ENCODE measurements around the gene HNRNPA2B1.
"Not testable (repeated sequence)": the region's sequence is repeated elsewhere in the genome, so short reads cannot be mapped to it uniquely, and the experiment has no call there.

Gene HNRNPA2B1

GRCh38 chr7:26168458-26169023, 32.0 kb downstream of the HNRNPA2B1 start:
- in situ Hi-C loops (cut with MboI; ENCODE audit: low sequenced_read_pairs) = no loop called here

GRCh38 chr7:26167303-26167934, 33.1 kb downstream of the HNRNPA2B1 start:
- in situ Hi-C loops (cut with MboI; ENCODE audit: low sequenced_read_pairs) = no loop called here

GRCh38 chr7:26166684-26167266, 33.8 kb downstream of the HNRNPA2B1 start:
- in situ Hi-C loops (cut with MboI; ENCODE audit: low sequenced_read_pairs) = no loop called here

- in situ Hi-C loops (cut with MboI; ENCODE audit: low sequenced_read_pairs) = no loop called here
These were observed 34.4 kb downstream of the HNRNPA2B1 start for GRCh38 chr7:26165950-26166683.

- in situ Hi-C loops (cut with MboI; ENCODE audit: low sequenced_read_pairs) = not testable (repeated sequence)
These were observed 36.7 kb downstream of the HNRNPA2B1 start for GRCh38 chr7:26163804-26164203.

- in situ Hi-C loops (cut with MboI; ENCODE audit: low sequenced_read_pairs) = no loop called here
These were observed 38.1 kb downstream of the HNRNPA2B1 start for GRCh38 chr7:26162431-26162830.

- in situ Hi-C loops (cut with MboI; ENCODE audit: low sequenced_read_pairs) = no loop called here
These were observed 39.6 kb downstream of the HNRNPA2B1 start for GRCh38 chr7:26160896-26161295.

- in situ Hi-C loops (cut with MboI; ENCODE audit: low sequenced_read_pairs) = no loop called here
These were observed 41.3 kb downstream of the HNRNPA2B1 start for GRCh38 chr7:26159243-26159642.

GRCh38 chr7:26157520-26158105, 42.9 kb downstream of the HNRNPA2B1 start:
- in situ Hi-C loops (cut with MboI; ENCODE audit: low sequenced_read_pairs) = no loop called here

- in situ Hi-C loops (cut with MboI; ENCODE audit: low sequenced_read_pairs) = no loop called here
These were observed 43.8 kb downstream of the HNRNPA2B1 start for GRCh38 chr7:26156451-26157420.

- in situ Hi-C loops (cut with MboI; ENCODE audit: low sequenced_read_pairs) = no loop called here
These were observed 44.8 kb downstream of the HNRNPA2B1 start for GRCh38 chr7:26155531-26156375.

- in situ Hi-C loops (cut with MboI; ENCODE audit: low sequenced_read_pairs) = no loop called here
These were observed 46.4 kb downstream of the HNRNPA2B1 start for GRCh38 chr7:26153823-26154783.

- in situ Hi-C loops (cut with MboI; ENCODE audit: low sequenced_read_pairs) = no loop called here
These were observed 47.2 kb downstream of the HNRNPA2B1 start for GRCh38 chr7:26153241-26153822.

- in situ Hi-C loops (cut with MboI; ENCODE audit: low sequenced_read_pairs) = not testable (repeated sequence)
These were observed 47.7 kb downstream of the HNRNPA2B1 start for GRCh38 chr7:26152782-26153240.

GRCh38 chr7:26151953-26152781, 48.4 kb downstream of the HNRNPA2B1 start, which contains the start of gene NFE2L3:
Gene NFE2L3 (plus strand): TSS chr7:26152198. CDS start chr7:26152499, 301 bp downstream.
- in situ Hi-C loops (cut with MboI; ENCODE audit: low sequenced_read_pairs) = no loop called here

- in situ Hi-C loops (cut with MboI; ENCODE audit: low sequenced_read_pairs) = no loop called here
These were observed 48.9 kb downstream of the HNRNPA2B1 start for GRCh38 chr7:26151650-26151952.

- in situ Hi-C loops (cut with MboI; ENCODE audit: low sequenced_read_pairs) = no loop called here
These were observed 49.5 kb downstream of the HNRNPA2B1 start for GRCh38 chr7:26151096-26151495.
